ENCODE measurements around the gene FER. TPM values are rescaled to one million over a fixed set of nuclear protein-coding genes. Genes with fewer than 3 reads are reported as not detected.

FER gene
- total RNA-seq, 1 experiment from 2014 or later, result 19.4 TPM

GRCh38 chr5:108736855-108737254, 10.8 kb upstream of the FER start:
- Histone ChIP-seq H3K27ac (ENCODE audit: low read length) (no peak overlapping the region), H3K27me3 (ENCODE audit: low read length) (no peaks in the 10 kb centered on the region), H3K9me3 (ENCODE audit: low read length) (no peaks in the 10 kb centered on the region), H2AFZ (ENCODE audit: low read length) (no peak overlapping the region), H3K79me2 (ENCODE audit: low read length) (no peaks in the 10 kb centered on the region), H3K36me3 (ENCODE audit: low read depth, low read length) (no peaks in the 10 kb centered on the region), H3K4me3 (ENCODE audit: low read length) (no peak overlapping the region), H4K20me1 (ENCODE audit: low read length) (no peaks in the 10 kb centered on the region), H3F3A (ENCODE audit: low read length, unreplicated experiment) (no peaks in the 10 kb centered on the region), H3K9me2 (replicated peaks; ENCODE audit: low read length) (no peaks in the 10 kb centered on the region), H3K4me2 (ENCODE audit: low read length) (no peak overlapping the region), H3K9ac (ENCODE audit: low read length) (no peak overlapping the region), H3K4me1 (ENCODE audit: insufficient read depth, low read length) (no peaks in the 10 kb centered on the region)
- no peak for DNase-seq
- TF ChIP-seq EZH2phosphoT487 (IDR thresholded peaks at IDR 0.05; ENCODE audit: borderline replicate concordance, low read length), result no peak
- no peak for TF ChIP-seq CTCF (conservative IDR thresholded peaks at IDR 0.05; ENCODE audit: low read depth, low read length)
- TF ChIP-seq EZH2 (IDR thresholded peaks at IDR 0.05; ENCODE audit: low read length, unreplicated experiment), result no peak
- intact Hi-C loops (cut with micrococcal nuclease), result no loop called here
- BruUV-seq (replicated peaks), result no TSS peak
- ChIA-PET CTCF (no interaction called here), POLR2A (ENCODE audit: unreplicated experiment) (no interaction called here)
- no peak for ATAC-seq

GRCh38 chr5:108739376-108739775, 8.3 kb upstream of the FER start:
- Histone ChIP-seq H3K36me3 (ENCODE audit: low read depth, low read length) (no peaks in the 10 kb centered on the region), H3K9me2 (replicated peaks; ENCODE audit: low read length) (no peaks in the 10 kb centered on the region), H4K20me1 (ENCODE audit: low read length) (no peaks in the 10 kb centered on the region), H3K79me2 (ENCODE audit: low read length) (no peaks in the 10 kb centered on the region), H2AFZ (ENCODE audit: low read length) (no peak overlapping the region), H3K4me3 (ENCODE audit: low read length) (no peak overlapping the region), H3K4me2 (ENCODE audit: low read length) (no peak overlapping the region), H3K27me3 (ENCODE audit: low read length) (no peaks in the 10 kb centered on the region), H3F3A (ENCODE audit: low read length, unreplicated experiment) (no peaks in the 10 kb centered on the region), H3K4me1 (ENCODE audit: insufficient read depth, low read length) (no peaks in the 10 kb centered on the region), H3K27ac (ENCODE audit: low read length) (no peak overlapping the region), H3K9ac (ENCODE audit: low read length) (no peak overlapping the region), H3K9me3 (ENCODE audit: low read length) (no peaks in the 10 kb centered on the region)
- ATAC-seq (no peak), DNase-seq (no peak)
- ChIA-PET CTCF (no interaction called here), POLR2A (ENCODE audit: unreplicated experiment) (no interaction called here)
- TF ChIP-seq CTCF (conservative IDR thresholded peaks at IDR 0.05; ENCODE audit: low read depth, low read length), result no peak
- no peak for TF ChIP-seq EZH2phosphoT487 (IDR thresholded peaks at IDR 0.05; ENCODE audit: borderline replicate concordance, low read length)
- TF ChIP-seq EZH2 (IDR thresholded peaks at IDR 0.05; ENCODE audit: low read length, unreplicated experiment), result no peak
- intact Hi-C loops (cut with micrococcal nuclease), result no loop called here
- BruUV-seq (replicated peaks), result no TSS peak

- POLR2A ChIA-PET (ENCODE audit: unreplicated experiment), result no interaction called here
- H3K36me3 ChIP-seq (ENCODE audit: low read depth, low read length), result no peaks in the 10 kb centered on the region
- no peaks in the 10 kb centered on the region for H3K9me3 ChIP-seq (ENCODE audit: low read length)
- no peak overlapping the region for H3K4me2 ChIP-seq (ENCODE audit: low read length)
- TF ChIP-seq EZH2phosphoT487 (IDR thresholded peaks at IDR 0.05; ENCODE audit: borderline replicate concordance, low read length) (no peak), EZH2 (IDR thresholded peaks at IDR 0.05; ENCODE audit: low read length, unreplicated experiment) (no peak), CTCF (conservative IDR thresholded peaks at IDR 0.05; ENCODE audit: low read depth, low read length) (no peak)
- H3K4me3 ChIP-seq (ENCODE audit: low read length), result no peak overlapping the region
- no TSS peak for BruUV-seq (replicated peaks)
- intact Hi-C loops (cut with micrococcal nuclease), result no loop called here
- no peak for ATAC-seq
- H2AFZ ChIP-seq (ENCODE audit: low read length), result no peak overlapping the region
- CTCF ChIA-PET, result no interaction called here
- no peaks in the 10 kb centered on the region for H3K79me2 ChIP-seq (ENCODE audit: low read length)
- H3K9ac ChIP-seq (ENCODE audit: low read length), result no peak overlapping the region
- no peaks in the 10 kb centered on the region for H3K27me3 ChIP-seq (ENCODE audit: low read length)
- H3K27ac ChIP-seq (ENCODE audit: low read length), result no peak overlapping the region
- H3F3A ChIP-seq (ENCODE audit: low read length, unreplicated experiment), result no peaks in the 10 kb centered on the region
- no peak for DNase-seq
- no peaks in the 10 kb centered on the region for H3K9me2 ChIP-seq (replicated peaks; ENCODE audit: low read length)
- no peaks in the 10 kb centered on the region for H3K4me1 ChIP-seq (ENCODE audit: insufficient read depth, low read length)
- H4K20me1 ChIP-seq (ENCODE audit: low read length), result no peaks in the 10 kb centered on the region
Observed at GRCh38 chr5:108739906-108740305, 7.8 kb upstream of the FER start.
